GM19372 (cell line): ENCODE results near the gene TNRC18.
"Not testable (repeated sequence)": the region's sequence is repeated elsewhere in the genome, so short reads cannot be mapped to it uniquely, and the experiment has no call there.

Experiments
- ATAC-seq: cut with Tn5 transposase; IDR thresholded peaks from one replicate; pipeline ENCODE4 v1.9.1; 2021; ENCODE audit warnings: mild to moderate bottlenecking, low read depth, moderate library complexity; ENCODE audit not compliant: unreplicated experiment

Gene TNRC18

DNA sequence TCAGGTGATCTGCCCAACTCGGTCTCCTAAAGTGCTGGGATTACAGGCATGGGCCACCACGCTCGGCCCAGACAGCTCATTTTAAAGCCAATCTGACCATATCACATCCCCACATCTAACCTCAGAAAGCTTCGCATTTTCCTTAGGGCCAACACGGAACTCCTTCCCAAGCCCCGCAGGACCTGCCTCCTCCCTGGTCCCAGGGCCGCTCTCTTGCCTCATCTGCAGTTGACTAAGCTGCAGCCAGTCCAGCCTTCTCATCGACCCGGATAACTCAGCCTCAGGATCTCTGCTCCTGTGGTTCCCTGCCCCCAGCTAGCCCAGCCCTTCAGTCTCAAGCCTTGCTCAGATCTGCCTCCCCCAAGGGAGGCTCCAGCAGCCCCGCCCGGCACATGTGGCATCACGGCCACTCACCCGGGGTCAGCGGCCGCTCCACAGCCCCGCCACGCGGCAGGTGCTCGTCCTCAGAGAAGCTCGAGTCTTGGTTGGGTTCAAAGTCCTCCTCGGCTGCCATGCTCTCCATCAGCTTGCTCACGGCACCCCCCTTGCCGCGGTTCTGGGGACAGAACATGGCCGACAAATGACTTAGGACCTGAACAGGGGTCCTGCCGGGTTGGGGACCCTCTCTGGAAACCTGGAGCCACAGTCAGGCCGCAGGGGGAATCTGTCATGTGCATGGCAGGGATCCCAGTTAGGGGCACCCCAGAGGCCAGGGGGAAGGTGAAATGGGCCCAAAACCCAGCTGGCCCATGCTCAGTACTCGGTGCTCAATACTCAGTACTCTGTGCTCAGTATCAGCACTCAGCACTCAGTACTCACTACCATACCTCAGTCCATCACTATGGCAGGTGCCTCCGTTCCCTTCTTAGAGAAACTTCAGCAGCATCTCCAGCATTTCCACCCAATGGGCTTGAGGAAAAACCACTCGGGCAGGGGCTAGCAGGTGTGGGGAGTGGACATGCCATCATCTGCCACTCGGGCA is 99.5 kb downstream of the TNRC18 start:
- not testable (repeated sequence) for ATAC-seq

DNA sequence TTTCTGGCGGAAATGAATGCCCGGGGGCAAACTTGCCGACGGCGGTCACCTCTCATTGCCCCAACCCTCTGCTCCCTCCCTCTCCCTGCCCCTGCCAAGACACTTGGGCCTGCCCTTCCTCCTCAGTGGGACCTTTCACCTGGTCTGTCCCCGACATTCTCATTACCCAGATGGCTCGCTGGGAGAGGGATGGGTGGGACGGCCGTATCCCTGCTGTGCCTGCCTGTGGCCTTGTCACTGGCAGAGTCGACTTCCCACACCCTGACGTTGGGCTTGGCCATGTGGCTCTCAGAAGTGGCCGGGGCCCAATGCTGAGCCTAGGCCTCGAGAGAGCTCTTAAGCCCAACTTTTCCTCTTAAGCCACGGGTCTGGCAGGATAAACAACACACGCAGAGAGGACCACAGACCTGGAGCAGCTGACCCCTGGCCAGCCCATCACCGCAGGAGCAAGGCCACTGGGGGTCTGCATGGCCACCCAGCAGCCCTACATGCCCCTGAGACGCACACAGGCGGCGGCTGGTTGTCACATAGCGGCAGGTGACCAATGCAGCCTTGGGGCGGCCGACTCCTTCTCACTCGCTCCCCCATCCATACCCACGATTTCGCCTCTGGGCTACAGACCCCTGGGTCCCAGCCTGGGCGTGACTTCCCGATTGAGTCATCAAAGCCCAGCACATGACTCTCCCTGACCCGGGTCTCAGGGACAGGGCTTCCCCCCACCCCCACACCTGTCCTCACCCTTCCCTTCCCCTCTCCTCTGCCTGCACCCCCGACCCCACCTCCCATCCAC is 100.8 kb downstream of the TNRC18 start:
- ATAC-seq: no peak

DNA sequence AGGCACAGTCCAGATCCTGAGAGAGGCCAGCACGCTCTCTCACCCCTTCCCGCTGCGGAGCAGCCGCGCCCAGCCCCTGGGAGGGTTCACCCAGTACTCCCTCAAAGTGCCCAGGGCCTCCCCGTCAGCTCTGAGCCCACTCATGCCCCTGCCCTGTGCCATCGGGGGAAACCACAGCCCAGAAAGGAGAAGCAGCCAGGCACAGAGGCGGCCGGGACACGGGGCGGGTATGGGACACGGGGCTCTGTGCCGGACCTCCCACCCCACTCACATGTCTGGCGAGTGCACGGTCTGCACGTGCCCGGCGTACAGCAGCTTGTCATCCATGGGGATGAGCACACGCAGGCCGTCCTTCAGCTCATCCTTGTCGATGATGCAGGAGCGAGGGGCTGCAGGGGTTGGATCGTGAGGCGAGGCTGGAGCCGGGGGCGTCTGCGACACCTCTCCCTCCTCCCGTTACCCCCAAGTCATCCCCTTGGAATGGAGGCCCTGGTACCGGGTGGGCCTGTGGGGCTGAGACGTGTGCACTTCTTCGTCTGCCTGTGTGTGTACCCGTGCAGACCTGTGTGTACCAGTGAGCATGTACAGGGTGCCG is 102.7 kb downstream of the TNRC18 start:
- ATAC-seq: no peak

DNA sequence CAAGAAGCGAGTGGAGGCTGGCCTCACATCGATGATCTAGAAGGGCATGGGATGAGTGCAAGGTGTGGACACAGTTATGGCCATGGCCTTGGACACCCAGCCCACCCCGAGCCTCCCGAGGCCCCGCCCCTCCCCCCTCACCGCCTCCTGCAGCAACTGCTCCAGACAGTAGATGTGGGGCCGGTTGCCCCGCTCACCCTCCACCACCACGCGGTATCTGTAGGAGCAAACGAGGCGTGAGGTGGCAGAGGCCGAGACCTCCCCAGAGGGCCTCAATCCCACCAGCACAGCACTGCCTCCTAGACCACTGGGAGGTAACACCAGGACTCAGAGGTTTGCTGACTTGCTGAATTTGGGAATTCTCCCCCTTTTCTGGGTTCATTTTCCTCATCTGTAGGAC is 103.2 kb downstream of the TNRC18 start:
- no peak for ATAC-seq

DNA sequence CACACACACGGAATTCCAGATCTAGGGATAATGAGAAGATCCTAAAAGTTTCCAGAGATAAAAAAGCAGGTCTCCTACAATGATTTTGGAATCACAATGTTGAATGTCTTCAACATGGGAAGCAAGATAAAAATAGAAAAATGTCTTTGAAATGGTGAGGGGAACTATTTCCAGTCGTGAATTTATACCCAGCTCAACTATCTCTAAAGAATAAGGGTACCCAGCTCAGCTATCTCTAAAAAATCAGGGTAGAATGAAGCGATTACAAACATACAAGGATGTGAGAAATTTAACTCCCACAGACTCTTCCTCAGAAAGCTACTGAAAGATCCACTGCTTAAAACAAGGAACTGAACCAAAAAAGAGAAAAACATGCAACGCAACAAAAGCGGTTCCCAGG is 105.0 kb downstream of the TNRC18 start:
- ATAC-seq: not testable (repeated sequence)

DNA sequence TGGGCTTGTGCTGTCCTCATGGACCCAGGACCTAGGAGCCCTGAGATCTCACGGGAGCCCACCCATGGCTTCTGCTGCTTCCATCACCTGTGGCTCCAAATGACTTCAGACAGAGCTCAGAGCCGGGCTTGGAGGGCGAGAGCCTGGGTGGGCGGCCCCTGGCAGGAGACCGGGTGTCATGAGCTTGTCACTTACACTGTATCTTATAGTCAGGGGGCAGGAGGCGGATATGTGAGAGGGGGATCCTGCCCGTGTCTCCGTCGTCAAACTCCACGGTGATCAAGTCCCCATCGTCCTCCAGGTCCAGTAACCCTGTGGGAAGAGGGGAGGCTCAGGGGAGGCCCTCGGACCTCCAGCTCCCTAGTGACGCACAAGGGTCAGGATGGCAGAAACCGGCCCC is 107.9 kb downstream of the TNRC18 start:
- ATAC-seq: no peak

DNA sequence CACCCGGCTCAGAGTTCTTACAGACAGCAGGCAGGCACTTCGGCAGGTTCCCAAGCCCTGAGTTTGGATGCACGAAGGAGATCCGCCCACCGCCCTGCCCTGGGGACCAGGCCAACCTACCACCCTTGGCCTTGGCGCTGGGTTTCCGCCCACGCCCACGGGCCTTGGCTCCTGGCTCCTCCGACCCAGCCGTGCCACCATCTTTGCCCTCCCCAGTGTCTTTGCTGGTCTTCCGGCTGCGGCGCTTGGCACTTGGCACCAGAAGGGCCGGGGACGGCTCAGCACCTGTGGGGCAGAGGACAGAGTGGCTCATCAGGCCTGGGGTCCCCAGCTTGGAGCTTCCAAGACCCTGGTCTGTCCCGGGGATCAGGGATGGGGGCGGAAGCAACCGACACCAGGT is 108.8 kb downstream of the TNRC18 start:
- no peak for ATAC-seq

DNA sequence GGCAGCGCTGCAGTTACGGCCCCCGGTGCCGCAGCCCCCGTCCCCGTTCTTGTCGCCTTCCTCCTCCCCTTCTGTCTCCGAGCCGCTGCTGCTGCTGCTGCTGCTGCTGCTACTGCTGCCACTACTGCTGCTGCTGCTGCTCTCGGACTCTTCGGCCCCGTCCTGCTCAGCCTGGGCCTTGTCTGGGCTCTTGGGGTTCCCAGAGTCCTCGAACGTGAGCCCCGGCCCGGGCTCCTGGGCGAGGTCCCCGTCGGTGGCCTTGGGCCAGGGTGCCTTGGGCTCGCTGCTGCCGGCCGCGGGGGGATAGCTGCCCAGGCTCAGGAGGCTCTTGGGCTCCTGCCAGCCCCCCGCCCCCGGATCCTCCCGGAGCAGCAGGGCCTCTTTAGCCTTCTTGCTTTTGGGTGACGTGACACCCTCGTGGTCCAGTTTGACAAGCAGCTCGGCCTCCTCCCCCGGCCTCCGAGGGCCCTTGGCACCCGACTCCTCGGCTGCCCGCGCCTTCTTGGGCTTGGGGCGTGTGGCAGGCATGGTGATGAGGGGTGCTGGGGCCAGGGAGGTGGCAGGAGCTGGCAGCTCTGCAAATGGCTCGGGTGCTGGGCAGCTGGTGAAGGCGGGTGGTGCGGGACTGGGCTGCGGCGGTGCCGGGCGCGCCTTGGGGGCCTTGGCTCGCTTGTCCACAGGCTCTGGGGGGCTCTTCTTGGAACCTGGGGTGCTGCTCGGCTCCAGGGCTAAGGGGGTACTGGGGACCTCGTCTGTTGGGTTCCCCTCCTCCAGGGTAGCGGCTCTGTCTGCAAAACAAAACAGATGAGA is 110.4 kb downstream of the TNRC18 start:
- not testable (repeated sequence) for ATAC-seq

DNA sequence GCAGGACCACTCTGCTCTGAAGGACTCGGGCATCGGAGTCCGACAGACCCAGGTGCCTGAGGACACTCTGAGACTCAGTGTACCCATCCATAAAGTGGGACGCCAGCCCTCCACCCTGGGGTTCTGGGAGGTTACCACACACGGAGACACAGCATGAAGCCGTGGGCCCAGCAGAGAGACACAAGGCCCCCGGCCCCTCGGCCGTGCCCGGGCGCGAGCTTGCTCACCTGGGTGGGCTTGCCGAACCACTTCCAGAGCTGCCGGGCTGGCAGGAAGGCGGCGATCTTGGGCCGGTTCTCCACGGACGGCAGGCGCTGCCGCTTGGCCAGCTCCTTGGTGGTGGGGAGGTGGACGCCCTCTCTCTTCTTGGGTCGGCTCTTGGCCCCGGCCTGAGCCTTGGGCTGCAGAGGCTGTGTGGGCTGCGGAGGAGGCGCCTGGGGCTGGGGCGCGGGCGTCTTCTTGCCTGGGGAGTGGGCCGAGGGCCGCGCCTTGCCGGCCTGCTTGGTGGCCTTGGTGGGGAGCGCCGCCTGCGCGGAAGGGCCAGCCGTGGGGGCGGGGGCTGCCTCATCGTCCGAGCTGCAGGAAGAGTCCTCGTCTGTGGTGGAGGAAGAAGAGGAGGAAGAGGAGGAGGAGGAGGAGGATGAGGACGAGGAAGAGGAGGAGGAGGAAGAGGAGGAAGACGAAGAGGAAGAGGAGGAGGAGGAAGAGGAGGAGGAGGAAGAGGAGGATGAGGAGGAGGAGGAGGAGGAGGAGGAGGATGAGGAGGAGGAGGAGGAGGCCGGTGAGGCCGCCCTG is 111.2 kb downstream of the TNRC18 start:
- not testable (repeated sequence) for ATAC-seq

DNA sequence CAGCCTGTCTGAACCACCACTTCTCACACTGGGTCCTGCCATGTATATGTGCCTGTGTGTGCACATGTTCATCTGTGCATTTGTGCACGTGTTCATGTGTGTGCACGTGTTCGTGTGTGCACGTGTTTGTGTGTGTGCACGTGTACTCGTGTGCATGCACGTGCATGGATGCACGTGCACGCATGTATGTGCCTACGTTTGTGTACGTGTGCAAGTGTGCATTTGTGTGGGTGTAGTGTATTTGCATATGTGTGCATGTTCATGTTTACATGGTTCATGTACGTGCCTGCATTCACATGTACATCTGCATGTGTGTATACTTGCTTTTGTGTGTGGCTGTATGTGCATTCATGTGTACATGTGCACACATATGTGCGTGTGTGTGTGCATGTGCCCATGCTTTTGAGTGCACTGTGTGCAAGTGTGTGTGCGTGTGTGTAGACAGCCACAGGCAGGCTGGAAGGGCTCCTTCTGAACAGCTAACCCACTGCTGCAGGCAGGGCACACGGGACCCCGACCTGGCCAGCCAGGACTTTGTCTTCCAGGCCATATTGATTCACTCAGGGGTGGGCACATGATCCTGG is 112.7 kb downstream of the TNRC18 start:
- no peak for ATAC-seq

DNA sequence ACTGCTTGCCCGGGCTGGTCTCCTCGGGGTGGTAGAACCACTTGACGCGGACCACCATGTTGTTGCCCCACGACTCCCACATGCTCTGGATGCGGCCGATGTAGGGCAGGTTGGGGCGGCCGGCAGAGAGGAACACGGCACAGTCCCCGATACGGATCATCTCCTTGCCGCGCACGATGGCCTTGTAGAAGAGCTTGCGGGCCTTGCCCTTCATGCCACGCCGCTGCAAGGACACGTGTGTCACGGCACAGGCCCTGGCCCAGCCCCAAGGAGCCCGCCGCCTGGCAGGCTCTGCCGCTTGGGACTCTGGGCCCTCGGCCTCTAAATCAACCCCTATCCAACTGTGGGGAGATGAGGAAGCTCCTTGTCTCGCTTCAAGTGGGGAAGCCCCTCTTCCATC is 114.5 kb downstream of the TNRC18 start:
- ATAC-seq: no peak

DNA sequence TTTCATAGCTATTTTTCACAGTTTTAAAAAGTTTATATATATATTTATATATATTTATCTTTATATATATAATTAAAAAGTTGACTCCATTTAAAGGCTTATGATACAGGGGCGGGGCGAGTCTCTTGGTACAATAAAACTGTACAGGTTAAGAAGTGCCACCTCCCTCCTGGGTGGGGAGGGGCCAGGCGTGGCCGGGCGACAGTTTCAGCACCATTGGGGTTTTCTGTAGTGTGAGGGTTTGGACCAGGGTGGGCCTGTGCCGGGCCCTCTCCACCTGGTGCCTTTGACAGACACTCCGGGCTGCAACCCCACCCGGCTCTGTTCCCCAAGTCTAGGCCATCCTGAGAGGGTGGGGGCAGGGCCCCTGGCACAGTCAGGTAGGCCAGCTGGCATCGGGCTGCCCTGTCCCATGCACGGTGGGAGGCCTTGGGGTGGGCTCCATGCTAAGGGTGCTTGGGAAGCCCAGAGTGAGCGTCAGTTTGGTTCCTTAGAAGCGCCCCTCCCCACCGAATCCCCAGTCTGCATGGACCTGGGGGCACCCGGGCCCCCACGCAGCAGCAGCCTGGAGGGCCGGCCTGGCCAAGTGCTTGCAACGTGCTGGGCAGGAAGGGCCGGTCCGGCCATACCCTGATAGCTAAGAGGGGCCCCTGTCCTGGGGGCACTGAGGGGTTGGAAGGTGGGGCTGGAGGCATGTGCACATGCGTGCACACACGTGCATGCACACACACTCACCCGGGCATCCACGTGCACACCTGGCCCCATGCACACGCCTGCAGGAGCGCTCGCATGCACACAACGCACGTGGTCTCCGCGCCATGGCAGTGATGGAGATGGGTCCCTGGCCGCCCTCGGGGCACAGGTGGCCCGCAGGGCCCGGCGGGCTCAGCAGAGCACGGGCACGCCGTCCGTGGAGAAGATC is 116.2 kb downstream of the TNRC18 start:
- not testable (repeated sequence) for ATAC-seq

DNA sequence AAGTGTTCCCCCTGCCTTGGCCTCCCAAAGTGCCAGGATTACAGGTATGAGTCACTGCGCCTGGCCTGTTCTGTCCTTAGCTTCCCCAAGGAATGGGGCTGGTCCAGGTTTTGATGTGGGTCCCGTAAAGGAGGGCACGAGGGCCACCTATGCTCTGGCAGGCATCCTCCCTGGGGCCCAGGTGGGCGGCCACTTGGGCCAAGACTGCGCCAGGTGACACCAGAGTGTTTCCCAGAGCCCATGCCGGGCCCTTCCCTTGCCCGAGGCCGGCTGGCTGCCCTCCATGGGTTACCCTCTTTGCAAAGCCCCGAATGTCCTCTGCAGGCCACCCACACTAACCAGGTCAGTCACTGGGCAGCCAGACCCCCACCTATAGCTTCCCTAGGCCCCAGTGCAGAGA is 118.6 kb downstream of the TNRC18 start:
- ATAC-seq: not testable (repeated sequence)

DNA sequence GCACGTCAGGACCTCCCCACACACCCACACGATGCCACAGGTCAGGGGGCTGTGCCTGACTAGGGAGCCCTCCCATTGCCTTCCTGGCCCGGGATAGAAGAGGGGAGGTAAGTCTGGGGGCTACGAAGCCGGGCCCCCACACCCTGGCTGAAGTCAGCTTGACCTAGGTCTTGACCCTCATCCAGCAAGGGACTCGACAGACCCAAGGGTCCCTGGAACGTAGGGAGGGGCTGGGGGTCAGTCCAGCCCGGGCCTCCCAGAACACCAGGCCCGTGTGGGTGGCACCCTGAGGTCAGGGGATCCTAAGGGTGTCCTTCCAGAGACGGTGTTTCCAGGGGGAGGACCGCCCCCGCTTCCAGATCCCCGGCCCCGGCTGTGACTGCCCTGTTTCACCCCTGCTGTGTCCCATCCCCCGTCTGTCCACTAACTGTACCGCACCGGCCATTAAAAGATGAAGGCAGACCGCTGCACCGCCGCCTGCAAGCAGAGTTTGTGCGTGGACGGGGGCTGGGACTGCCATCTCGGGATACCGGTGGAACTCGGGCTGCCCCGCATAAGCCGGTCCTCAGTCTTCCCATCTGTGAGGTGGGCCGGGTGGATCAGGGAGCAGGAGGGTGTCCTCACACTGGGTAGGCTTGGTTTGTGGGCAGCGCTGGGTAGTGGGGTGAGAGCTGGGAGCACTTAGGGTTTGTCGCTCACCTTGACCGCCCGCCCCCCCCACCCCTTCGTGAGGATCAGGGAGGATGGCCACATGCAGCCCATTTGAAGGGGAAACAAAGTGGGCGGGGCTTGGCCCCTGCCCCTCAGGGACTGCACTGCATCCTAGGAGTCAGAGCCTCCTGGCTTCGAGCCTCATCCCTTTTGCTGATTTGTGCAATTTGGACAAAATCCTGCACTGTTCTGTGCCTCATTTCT is 119.8 kb downstream of the TNRC18 start:
- ATAC-seq: no peak

DNA sequence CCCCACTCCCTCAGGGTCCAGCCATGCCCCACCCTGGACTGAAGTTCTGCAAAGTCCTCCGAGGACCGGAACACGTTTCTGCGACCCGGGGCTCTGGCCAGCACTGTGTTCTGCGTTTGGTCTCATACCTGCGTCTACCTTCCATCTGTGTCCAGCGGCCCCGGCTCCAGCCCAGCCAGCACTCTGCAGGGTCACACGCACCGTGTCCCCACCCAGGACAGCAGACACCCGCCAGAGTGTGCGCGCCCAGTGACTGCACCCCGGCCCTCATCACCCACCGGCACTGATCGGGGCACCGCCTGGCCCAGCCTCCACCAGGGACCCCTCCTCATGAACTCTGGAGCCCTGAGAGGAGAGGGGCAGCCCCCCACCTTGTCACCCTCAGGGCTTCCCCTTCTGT is 120.6 kb downstream of the TNRC18 start:
- ATAC-seq: no peak

DNA sequence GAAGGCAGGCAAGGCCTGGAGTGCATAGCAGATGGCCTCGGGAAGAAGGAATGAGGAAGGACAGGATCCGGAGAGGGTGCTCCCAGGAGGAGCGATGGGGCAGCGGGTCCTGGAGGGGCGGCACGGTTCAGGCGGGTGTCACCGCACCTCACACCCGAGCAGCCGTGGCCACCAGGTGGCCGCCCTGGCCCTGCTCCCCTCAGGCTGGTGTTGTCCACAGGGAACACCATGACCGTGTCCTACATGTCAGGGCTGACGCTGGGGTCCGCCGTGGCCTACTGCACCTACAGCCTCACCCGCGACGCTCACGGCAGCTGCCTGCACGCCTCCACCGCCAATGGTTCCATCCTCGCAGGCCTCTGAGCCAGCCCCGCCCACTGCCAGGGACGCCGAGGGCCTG is 121.1 kb downstream of the TNRC18 start:
- ATAC-seq: no peak

DNA sequence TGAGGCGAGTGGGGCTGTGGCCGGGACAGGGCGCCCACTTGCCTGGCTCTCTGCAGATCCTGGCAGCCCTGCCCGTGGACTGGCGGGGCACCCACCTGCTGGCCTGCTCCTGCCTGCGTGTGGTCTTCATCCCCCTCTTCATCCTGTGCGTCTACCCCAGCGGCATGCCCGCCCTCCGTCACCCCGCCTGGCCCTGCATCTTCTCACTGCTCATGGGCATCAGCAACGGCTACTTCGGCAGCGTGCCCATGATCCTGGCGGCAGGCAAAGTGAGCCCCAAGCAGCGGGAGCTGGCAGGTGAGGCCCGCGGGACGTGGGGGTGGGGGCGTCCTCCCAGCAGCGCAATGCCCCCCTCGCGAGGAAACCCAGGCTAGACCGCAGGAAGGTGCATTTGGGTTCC is 123.3 kb downstream of the TNRC18 start:
- no peak for ATAC-seq
